Gastrocnemius medialis (tissue), 4 donors: ENCODE measurements around the gene MTREX.

Experiments used
- CTCF ChIP-seq, 5 experiments: fragments of 450-650 bp in 3 of 5; fragments of 200-600 bp in 2 of 5; sonication (generic) in 2 of 5; IDR thresholded peaks in 4 of 5; conservative IDR thresholded peaks in 1 of 5; 1 replicate in 4 of 5; 2 replicates in 1 of 5; pipeline ENCODE4 v1.5.1; 2016 to 2019; ENCODE audit warnings: antibody characterized with exemption in 5 of 5, mild to moderate bottlenecking in 3 of 5, moderate library complexity in 3 of 5
- POLR2A ChIP-seq, 2 donors: fragments of 450-650 bp; IDR thresholded peaks; one replicate each; pipeline ENCODE4 v1.6.1; 2017; ENCODE audit warnings: antibody characterized with exemption in 2 of 2, mild to moderate bottlenecking in 2 of 2, moderate library complexity in 2 of 2

GRCh38 chr5:55289808-55290207 is 18.0 kb upstream of the MTREX start:
- TF ChIP-seq CTCF (IDR thresholded peaks at IDR 0.05 in 4 of 5, conservative IDR thresholded peaks at IDR 0.05 in 1 of 5) = no peak
- no peak for TF ChIP-seq POLR2A (IDR thresholded peaks at IDR 0.05)
